OCI-LY1 (cell line): ENCODE data around the gene SYDE2.

ENCODE experiments used
- H2AFZ ChIP-seq: fragments of 200-600 bp; sonication (generic), shearing (Covaris generic); 2 replicates; pipeline ENCODE4 v1.6.0; 2014; ENCODE audit warnings: antibody characterized with exemption, mild to moderate bottlenecking, low read length
- H3F3A ChIP-seq: fragments of 200-600 bp; sonication (generic), shearing (Covaris generic); 2 replicates; pipeline ENCODE4 v1.6.0; 2014; ENCODE audit warnings: mild to moderate bottlenecking, antibody characterized with exemption, low read length, moderate library complexity; ENCODE audit not compliant: insufficient read depth
- H3K27ac ChIP-seq: fragments of 200-600 bp; sonication (generic); 2 replicates; pipeline ENCODE4 v1.5.1; 2014; ENCODE audit warnings: low read length, mixed run types, mild to moderate bottlenecking, low read depth; ENCODE audit not compliant: poor library complexity, severe bottlenecking
- H3K27me3 ChIP-seq: fragments of 200-600 bp; sonication (generic); 2 replicates; pipeline ENCODE4 v1.6.0; 2014; ENCODE audit warnings: antibody characterized with exemption, mild to moderate bottlenecking, low read length, moderate library complexity; ENCODE audit not compliant: insufficient read depth
- H3K36me3 ChIP-seq: fragments of 200-600 bp; sonication (generic); 2 replicates; pipeline ENCODE4 v1.6.1; 2014; ENCODE audit warnings: mild to moderate bottlenecking, antibody characterized with exemption, low read length, moderate library complexity, mixed read lengths; ENCODE audit not compliant: insufficient read depth
- H3K4me1 ChIP-seq: fragments of 200-600 bp; sonication (generic); 2 replicates; pipeline ENCODE4 v1.5.1; 2014; ENCODE audit warnings: mild to moderate bottlenecking, low read length, moderate library complexity; ENCODE audit not compliant: insufficient read depth, severe bottlenecking
- H3K4me2 ChIP-seq: fragments of 200-600 bp; sonication (generic), shearing (Covaris generic); 2 replicates; pipeline ENCODE4 v1.6.1; 2014; ENCODE audit warnings: low read length
- H3K4me3 ChIP-seq: fragments of 200-600 bp; sonication (generic); 2 replicates; pipeline ENCODE4 v1.5.1; 2014; ENCODE audit warnings: low read length, low read depth, mild to moderate bottlenecking, mixed read lengths; ENCODE audit not compliant: poor library complexity, severe bottlenecking
- H3K79me2 ChIP-seq: fragments of 200-600 bp; shearing (Covaris generic); 2 replicates; pipeline ENCODE4 v1.6.1; 2016; ENCODE audit warnings: mixed run types, low read length, mixed read lengths; ENCODE audit not compliant: insufficient read depth
- H3K9ac ChIP-seq: fragments of 200-600 bp; sonication (generic), shearing (Covaris generic); 2 replicates; pipeline ENCODE4 v1.6.1; 2014; ENCODE audit warnings: mild to moderate bottlenecking, low read length, mixed read lengths
- H3K9me2 ChIP-seq: fragments of 200-600 bp; sonication (generic), shearing (Covaris generic); 2 replicates; pipeline ENCODE4 v1.6.1; 2014; ENCODE audit warnings: low read depth, mild to moderate bottlenecking, low read length, mixed read lengths
- H3K9me3 ChIP-seq: fragments of 200-600 bp; shearing (Covaris generic); 2 replicates; pipeline ENCODE4 v1.6.1; 2014; ENCODE audit warnings: low read length, mixed read lengths
- H4K20me1 ChIP-seq: fragments of 200-600 bp; sonication (generic), shearing (Covaris generic); 2 replicates; pipeline ENCODE4 v1.6.0; 2016; ENCODE audit warnings: mild to moderate bottlenecking, low read length; ENCODE audit not compliant: insufficient read depth
- EZH2 ChIP-seq: fragments of 200-600 bp; sonication (generic), shearing (Covaris generic); IDR thresholded peaks from 2 replicates; pipeline ENCODE4 v1.8.0; 2017; ENCODE audit warnings: borderline replicate concordance, mixed run types, mild to moderate bottlenecking, antibody characterized with exemption, low read length, moderate library complexity, mixed read lengths
- TF ChIP-seq, protein P1 (sequence below): fragments of 200-600 bp; sonication (generic), shearing (Covaris generic); IDR thresholded peaks from 2 replicates; pipeline ENCODE4 v1.5.1; 2017; ENCODE audit warnings: mild to moderate bottlenecking, antibody characterized with exemption, low read length, moderate library complexity, mixed read lengths

Gene SYDE2

DNA sequence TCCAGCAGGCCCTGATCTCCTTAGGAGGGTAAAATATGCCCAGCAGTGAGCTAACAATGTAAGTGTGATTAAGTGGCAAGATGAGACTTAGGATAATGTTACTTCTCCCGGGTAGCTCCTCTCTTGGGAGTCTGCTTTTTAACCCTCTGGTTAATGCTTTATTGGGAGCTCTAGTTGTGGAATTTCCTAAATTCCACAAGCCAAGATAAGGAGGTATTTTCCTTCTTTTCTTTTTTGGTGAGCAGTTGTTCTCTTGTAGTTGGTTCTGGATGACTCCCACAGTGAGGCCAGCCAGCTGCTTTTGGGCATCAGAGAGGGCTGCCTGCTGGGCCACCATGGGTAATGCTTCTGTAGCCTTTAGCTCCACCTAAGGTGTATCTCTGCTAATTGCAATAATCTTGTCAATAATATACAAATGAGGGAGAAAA is 39.4 kb upstream of the SYDE2 start:
- Histone ChIP-seq H3F3A (no peaks in the 10 kb centered on the region), H3K4me3 (no peak overlapping the region), H3K27ac (no peak overlapping the region), H3K79me2 (no peaks in the 10 kb centered on the region), H3K9me2 (no peaks in the 10 kb centered on the region), H2AFZ (no peak overlapping the region), H3K4me2 (no peak overlapping the region), H3K9ac (no peak overlapping the region), H3K27me3 (no peaks in the 10 kb centered on the region), H3K36me3 (no peaks in the 10 kb centered on the region), H3K9me3 (no peaks in the 10 kb centered on the region), H4K20me1 (no peaks in the 10 kb centered on the region), H3K4me1 (no peaks in the 10 kb centered on the region)
- TF ChIP-seq, protein P1, sequence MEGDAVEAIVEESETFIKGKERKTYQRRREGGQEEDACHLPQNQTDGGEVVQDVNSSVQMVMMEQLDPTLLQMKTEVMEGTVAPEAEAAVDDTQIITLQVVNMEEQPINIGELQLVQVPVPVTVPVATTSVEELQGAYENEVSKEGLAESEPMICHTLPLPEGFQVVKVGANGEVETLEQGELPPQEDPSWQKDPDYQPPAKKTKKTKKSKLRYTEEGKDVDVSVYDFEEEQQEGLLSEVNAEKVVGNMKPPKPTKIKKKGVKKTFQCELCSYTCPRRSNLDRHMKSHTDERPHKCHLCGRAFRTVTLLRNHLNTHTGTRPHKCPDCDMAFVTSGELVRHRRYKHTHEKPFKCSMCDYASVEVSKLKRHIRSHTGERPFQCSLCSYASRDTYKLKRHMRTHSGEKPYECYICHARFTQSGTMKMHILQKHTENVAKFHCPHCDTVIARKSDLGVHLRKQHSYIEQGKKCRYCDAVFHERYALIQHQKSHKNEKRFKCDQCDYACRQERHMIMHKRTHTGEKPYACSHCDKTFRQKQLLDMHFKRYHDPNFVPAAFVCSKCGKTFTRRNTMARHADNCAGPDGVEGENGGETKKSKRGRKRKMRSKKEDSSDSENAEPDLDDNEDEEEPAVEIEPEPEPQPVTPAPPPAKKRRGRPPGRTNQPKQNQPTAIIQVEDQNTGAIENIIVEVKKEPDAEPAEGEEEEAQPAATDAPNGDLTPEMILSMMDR = peak; percentile 34; the same call in 1 of the 2 replicates
- no peak for TF ChIP-seq EZH2

DNA sequence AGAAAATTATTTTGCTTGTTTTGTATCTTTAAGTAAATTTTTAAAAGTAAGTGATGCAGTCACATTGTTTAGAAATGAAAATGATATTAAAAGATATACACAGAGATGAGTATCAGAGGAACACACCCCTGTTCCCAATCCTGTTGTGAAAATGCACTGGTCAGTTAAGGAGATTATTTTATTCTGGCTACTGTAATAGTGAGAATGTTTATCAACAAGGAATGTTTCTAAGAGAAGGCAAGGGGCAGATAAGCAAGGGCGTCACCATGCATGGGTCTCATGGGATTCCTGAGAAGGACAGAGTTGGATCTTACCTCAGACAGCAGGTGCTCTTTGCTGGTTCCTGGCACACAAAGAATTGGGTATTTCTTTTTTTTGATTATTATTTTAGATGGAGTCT is 36.8 kb upstream of the SYDE2 start:
- Histone ChIP-seq H3K9me2 (no peaks in the 10 kb centered on the region), H3K9ac (no peak overlapping the region), H3K4me3 (no peak overlapping the region), H3K4me2 (no peak overlapping the region), H3K27ac (no peak overlapping the region), H3K4me1 (no peaks in the 10 kb centered on the region), H3K36me3 (no peaks in the 10 kb centered on the region), H3K27me3 (no peaks in the 10 kb centered on the region), H3K9me3 (no peaks in the 10 kb centered on the region), H2AFZ (no peak overlapping the region), H3K79me2 (no peaks in the 10 kb centered on the region), H3F3A (no peaks in the 10 kb centered on the region), H4K20me1 (no peaks in the 10 kb centered on the region)
- TF ChIP-seq, protein P1 = no peak
- no peak for TF ChIP-seq EZH2

DNA sequence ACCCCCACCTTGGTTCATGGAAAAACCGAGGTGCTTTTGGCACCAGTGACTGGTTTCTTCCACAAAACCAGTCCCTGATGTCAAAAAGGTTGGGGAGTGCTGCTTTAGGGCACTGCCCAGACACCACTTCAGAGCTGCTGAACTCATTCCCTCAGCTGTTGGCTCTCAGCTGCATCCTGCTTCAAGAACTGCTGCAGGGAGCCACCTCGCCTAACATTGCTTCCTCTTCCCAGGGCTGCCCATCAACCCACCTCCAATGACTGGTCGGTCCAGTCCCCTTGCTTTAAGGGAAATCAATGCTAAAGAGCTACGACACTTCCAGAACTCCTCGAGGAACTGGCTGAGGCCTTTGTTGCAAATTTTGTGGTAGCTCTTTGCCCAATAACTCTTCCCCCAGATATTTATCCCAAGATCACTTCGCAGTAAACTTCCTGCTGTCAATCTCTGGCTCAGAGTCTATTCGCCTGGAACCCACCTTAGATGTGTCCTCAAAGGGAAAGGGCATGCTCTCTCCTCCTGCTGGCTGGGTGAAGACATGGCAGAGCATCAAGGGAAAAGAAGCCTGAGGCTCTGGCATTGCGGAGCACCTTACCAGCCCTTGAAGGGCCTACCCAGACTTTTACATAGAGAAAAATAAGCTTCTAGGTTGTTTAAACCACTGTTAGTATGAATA is 29.6 kb upstream of the SYDE2 start:
- H2AFZ ChIP-seq = no peak overlapping the region

More for the DNA sequence above, 29.6 kb upstream of the SYDE2 start:
- TF ChIP-seq EZH2 = no peak
- TF ChIP-seq, protein P1 = peak; percentile 33
- no peaks in the 10 kb centered on the region for H3F3A ChIP-seq
- H3K9me3 ChIP-seq = no peaks in the 10 kb centered on the region
- H3K4me1 ChIP-seq = no peaks in the 10 kb centered on the region
- no peak overlapping the region for H3K4me3 ChIP-seq
- no peaks in the 10 kb centered on the region for H3K27me3 ChIP-seq
- no peaks in the 10 kb centered on the region for H3K9me2 ChIP-seq
- no peaks in the 10 kb centered on the region for H3K79me2 ChIP-seq
- no peak overlapping the region for H3K4me2 ChIP-seq
- no peaks in the 10 kb centered on the region for H3K36me3 ChIP-seq
- no peak overlapping the region for H3K27ac ChIP-seq
- H3K9ac ChIP-seq = no peak overlapping the region
- no peaks in the 10 kb centered on the region for H4K20me1 ChIP-seq
